ENCODE measurements around the gene FAM184B.

DNA sequence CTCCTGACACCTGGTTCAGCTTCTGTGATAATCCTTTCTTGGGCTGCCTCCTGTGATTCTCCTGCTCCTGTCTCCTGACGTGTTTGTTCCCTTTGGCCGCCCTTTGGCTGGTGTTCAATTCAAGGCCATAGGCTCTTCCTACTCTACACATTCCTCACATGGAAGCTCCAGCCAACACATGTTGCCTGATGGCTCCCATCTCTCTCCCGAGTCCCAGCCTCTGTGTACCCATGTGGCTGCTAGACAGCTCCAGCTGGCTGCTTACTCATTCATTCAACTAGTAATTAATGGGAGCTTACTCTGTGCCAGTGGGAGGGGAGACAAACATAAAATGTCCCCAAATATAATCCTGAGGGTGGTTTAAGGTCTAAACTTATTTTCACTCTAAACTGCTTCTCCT lies 176.2 kb downstream of the FAM184B start:
- TF ChIP-seq POLR2AphosphoS5 (IDR thresholded peaks at IDR 0.05): no peak
- no peak for TF ChIP-seq POLR2A (IDR thresholded peaks at IDR 0.05)
- TF ChIP-seq CTCF (IDR thresholded peaks at IDR 0.05): no peak
